Superior temporal gyrus (tissue), 1 donor: Measurements from ENCODE around the gene KRT31.
A peak's percentile ranks its signal among the peaks of the same experiment; 100 is the strongest.
"Not testable (repeated sequence)": the region's sequence is repeated elsewhere in the genome, so short reads cannot be mapped to it uniquely, and the experiment has no call there.

Source experiments
- DNase-seq: peaks from one replicate; pipeline ENCODE4 v3.0.0-alpha.2; 2016; ENCODE audit errors: extremely low spot score

The KRT31 gene

DNA sequence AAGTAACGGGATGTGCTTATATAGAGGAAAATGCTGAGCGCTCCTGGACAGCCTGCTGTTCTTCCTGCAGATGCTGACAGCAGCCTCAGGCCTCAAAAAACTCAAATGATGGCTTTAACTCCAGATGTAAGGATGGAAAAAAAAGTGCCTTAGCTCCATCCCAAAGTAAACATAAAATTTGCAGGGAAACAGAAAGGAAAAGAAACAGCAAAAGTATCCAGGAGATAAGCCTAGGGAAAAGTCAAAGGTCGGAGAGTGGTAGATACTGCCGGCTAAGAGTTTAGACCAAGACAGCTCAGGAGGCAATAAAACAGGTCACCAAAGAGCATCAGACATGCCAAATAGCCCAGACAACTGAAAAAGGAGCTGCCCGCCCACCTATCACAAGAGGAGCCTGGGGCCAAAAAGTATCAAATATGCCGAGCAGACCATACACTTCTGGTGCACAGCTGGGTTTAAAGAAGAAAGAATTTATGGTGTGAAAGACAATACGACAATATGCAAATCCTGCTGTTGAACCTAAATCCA lies 6.9 kb downstream of the KRT31 start:
- DNase-seq, result no peak

DNA sequence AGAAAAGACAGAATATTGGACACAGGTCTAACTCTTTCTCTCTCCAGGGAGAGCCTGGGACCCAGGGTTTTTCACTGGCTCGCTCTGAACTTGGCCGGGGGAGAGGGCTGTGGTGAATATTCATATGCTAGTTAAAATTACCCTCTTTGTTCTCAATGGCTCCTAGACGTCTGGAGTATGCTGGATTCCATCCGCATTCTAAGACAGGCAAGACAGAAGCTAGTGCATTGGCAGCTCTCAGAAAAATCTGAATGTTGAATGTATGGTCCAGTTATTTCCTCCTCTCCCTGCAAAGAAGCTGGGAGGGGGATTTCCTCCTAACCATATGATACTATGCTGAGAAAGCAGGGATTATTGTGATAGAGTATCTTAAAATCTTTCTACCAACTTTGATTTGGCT lies 9.7 kb downstream of the KRT31 start:
- no peak for DNase-seq

DNA sequence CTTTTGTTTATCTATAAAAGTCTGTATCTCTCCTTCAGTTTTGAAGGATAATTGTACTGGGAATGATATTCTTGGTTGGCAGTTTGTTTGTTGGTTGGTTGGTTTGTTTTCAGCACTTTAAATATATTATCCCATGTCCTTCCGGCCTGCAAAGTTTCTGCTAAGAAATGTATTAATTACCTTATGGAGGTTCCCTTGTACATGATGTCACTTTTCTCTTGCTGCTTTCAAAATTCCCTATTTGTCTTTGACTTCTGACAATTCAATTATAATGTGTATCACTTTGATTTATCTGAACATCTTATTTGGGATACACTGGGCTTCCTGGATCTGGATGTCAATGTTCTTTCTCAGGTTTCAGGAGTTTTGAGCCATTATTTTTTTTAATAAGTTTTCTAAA lies 11.2 kb downstream of the KRT31 start:
- no peak for DNase-seq

DNA sequence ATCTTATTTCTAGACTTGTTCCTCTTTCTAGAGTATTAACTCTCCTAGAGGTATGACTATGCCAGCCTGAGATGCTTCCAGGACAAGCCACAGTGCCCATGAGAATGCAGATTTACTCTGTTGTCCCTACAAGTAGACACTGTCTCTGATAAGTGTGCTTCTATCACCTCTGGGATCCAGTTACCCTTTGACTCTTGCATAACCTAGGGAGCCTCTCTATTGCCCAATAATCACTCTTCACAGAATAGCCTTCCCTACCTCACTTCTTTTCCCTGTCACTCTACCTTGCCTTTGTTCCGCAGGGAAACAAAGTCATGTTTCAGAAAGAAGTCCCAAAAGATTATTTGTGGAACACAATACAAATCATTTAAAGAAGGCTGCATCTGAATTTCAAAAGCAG lies 13.7 kb downstream of the KRT31 start:
- no peak for DNase-seq

DNA sequence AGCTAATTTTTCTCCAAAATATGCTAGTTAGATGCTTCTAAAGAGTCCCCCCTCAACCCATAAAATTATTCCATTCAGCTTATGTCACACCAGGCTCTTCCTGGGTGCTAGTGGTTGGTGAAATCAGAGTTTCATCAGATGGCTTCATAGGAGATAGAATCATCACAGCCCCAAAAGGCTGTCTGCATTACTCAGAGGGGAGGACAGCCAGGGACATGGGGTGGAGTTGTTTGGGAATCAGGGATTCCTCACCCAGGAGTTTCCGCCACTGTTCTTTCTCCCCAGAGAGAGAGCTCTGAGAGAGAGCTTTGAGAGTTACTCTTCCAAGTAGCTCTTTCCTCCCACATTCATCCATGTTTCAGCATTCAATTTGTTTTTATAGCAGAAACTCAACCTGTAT lies 15.0 kb downstream of the KRT31 start:
- no peak for DNase-seq

DNA sequence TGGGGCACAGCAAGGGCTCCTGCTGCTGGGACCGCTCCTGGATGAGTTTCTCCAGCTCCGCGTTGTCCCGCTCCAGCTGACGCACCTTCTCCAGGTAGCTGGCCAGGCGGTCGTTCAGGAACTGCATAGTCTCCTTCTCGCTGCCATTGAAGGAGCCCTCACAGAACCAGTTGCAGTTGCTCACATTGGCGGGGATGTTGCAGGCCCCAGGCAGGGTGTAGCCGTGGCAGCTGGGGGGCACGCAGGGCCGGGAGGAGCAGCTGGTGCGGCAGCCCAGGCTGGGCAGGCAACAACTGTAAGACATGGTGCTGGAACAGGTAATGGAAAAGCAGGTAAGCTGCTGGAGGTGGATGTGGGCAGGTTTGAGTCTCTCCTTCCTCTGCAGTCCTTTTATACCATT lies 15.5 kb downstream of the KRT31 start, which contains the start of gene KRT34:
KRT34 (minus strand) TSS at position 364 of the 400 bp plus-strand sequence; CDS start at position 304, 60 bp downstream.
- DNase-seq, result not testable (repeated sequence)

DNA sequence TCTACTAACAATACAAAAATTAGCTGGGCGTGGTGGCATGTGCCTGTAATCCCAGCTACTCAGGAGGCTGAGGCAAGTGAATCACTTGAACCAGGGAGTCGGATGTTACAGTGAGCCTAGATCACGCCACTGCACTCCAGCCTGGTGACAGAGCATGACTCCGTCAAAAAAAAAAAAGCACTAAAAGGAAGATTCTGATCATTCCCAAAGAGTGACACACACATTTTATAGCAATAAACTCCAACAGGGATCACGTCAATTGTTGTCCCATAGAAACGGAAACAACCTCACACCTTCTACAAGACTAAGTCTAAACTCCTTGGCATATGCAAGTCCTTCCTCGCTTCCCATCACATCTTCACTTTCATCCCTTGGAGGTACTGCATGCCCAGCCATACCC lies 17.3 kb downstream of the KRT31 start:
- not testable (repeated sequence) for DNase-seq

DNA sequence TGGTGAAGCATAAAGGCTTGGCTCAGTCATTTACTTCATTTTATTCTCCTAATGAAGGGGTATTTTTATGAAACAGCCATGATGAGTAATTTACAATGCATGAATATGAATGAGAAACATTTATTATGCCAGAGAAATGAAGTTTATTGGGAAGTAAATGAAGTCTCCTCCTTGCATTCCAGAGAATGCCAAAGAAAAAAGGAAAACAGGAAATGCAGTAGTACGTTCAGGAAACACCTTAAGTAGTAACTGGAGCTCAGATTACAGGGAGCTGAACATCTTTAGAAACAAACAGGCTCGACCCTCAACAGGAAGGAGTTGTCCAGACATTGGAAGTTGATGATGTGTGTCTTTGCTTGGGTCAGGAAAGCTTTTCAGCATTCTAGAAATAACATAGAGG lies 19.9 kb downstream of the KRT31 start:
- DNase-seq, result no peak

DNA sequence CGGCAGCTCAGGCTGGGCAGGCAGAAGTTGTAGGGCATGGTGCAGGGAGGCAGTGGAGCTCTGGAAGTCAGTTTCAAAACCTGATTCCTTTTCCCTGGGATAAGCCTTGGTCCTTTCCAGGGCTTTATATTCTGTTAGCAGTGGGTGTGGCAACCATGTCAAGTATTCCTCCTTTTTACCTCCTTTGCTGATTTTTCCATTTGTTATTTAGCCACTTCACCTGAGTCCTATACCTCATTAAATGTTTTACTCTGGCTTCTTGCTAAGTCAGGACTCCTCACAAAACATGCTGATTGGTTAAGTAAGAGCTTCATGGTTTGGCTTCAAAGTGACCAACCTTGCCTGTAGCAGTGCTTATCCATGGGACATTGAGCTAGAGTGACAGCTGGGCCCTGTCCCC lies 27.7 kb downstream of the KRT31 start, which contains the start of gene KRT33B:
KRT33B (minus strand) TSS at position 101 of the 400 bp plus-strand sequence; CDS start at position 38, 63 bp downstream.
- DNase-seq, result no peak

DNA sequence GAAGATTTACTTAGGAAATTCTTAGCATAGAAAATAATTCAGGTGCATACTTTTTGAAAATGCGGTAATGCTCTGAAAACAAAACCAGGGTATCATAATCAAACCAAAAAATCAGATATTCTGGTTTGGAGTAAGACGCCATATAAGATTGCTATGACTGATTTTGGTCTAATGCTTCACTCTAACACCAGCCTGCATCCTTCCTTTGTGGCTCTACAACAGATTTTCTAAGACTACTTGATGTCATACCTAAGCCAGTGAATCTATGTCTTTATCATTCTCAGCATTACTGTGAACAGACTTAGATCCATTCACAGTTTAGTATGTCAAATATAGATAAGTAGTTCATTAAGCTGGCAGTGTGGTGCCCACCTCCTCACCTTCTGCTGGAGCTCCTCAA lies 28.4 kb downstream of the KRT31 start:
- no peak for DNase-seq

DNA sequence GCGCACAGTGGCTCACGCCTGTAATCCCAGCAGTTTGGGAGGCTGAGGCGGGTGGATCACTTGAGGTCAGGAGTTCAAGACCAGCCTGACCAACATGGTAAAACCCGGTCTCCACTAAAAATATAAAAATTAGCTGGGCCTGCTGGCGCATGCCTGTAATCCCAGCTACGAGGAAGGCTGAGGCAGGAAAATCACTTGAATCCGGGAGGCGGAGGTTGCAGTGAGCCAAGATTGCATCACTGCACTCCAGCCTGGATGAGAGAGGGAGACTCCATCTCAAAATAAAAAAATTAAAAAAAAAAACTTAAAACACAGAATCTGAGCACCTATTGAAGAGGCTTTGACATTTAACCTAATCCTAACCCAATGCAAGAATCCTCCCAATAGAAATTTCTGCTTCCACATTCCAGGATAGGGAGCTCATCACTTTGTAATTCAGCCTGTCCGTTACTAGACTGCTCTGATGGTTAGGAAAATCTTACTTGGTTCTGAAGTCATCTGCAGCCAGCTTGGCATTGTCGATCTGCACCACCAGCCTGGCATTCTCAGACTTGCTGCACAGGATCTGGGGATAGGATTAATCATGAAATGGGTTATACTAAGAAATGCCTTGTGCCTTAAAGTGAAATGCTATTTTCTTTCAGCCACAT lies 29.9 kb downstream of the KRT31 start:
- DNase-seq, result no peak

DNA sequence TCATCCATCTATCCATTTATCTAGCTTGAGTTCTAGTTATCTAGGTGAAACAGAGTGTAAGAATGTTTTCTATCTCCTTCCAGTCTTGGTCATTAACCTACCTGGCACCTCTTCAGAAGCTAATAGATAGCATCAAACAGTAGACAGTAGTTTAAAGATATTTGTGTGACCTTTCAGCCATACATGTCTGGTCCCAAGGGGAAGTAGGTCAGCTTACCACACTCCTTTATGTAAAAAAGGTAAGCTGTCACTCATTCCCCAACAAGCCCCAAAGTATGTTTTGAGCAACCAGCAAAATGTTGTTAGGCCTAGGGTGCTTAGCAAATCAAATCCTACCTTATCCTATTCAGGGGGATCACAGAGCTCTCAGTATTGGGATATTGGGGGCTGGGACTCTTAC lies 31.3 kb downstream of the KRT31 start:
- no peak for DNase-seq

DNA sequence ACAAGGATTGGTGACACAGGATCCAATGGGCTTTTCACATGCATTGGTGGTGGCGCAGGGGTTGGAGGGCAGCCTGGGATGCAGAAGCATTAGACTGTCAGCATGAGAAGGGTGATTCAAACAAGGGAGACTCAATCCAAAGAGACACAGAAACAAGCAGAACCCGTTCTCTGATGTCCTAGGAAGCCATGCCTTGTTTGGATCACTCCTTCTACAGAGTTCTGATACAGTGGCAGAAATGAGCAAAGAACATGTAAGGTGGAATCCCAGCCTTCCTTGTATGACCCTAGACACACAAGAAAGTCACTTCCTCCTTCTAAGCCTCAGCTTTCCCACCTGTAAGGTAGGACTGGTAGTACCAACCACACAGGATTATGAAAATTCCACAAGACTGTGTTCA lies 33.5 kb downstream of the KRT31 start:
- no peak for DNase-seq

DNA sequence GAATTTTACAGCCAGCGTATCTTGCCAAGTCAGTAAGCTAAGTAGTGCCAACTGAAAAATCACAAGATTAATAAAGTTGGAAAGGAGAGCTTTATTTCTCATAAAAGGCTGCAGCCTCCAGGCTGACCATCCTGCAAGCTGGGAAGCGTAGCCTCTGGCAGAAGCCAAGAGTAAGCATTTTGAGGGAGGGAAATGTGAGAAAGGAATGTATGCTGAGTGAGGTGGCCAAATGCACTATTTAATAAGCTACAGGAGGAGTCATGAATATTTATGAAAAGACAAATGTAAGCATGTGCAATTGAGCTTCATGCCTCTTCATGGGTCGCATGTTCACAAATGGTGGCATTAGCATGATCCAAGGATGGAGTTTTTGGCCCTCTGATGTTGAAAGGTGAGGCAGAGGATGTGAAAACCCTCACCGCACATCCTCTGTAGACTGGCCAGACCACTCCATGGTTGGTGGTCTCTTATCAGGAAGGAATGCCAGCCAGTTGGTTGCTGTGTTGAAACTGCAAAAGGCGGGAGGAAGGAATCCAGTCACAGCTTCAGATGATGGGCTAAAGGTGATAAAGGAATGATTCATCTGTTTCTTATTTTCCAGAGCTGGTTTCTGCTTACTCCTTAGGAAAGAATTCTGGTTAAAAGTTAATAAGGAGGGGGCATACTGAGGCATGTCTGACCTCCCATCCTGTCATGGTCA lies 37.0 kb downstream of the KRT31 start:
- no peak for DNase-seq

DNA sequence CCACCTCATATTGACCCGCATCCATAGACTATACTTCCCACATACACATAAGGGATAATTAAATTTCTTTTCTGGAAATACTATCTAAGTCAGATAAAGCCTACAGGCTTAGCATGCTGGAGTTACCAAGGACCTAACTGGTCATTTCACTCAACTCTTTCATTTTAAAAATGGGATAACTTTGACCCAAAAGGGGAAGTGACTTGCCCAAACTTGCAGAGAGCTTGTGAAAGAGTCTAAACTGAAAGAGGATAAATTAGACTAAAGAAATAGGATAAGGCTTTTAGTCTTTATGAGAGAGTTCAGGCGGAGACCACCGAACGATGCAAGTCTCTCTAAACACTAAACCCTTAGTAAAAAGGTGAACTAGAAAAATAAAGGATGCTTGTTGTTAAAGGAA lies 42.9 kb downstream of the KRT31 start:
- no peak for DNase-seq

DNA sequence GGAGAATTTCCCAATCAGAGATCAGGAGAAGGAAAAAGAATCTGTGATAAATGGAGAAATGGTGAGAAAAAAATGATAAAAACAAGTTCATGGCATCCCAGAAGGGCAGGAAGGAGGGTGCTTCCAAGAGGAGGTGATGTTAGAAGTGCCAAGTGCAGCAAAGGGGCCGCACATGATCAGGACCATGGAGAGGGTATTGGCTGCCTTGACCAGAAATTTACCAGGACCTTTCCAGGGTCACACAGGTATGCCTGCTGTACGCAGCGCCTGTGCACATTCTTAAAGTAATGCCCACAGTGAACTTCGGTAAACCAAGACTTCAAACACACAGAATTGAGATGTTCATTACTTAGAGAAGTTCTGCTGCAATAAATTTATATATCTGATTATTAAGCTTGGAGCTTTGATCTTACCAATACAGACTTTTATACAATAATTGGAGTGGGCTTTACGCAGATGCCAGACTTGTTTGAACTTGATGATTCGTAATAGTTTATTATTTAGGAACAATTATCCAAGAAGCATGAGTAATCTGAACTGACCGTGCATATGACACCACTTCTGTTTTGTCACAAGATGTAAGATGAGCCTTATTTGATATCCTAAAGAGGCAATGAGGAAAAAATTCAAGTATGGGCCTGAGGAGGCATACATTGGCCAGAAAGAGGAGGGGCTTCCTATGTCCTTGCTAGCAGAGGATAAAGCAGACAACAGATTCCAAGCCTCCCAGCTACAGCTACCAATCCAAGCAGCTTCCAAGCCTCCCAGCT lies 44.6 kb downstream of the KRT31 start:
- no peak for DNase-seq

DNA sequence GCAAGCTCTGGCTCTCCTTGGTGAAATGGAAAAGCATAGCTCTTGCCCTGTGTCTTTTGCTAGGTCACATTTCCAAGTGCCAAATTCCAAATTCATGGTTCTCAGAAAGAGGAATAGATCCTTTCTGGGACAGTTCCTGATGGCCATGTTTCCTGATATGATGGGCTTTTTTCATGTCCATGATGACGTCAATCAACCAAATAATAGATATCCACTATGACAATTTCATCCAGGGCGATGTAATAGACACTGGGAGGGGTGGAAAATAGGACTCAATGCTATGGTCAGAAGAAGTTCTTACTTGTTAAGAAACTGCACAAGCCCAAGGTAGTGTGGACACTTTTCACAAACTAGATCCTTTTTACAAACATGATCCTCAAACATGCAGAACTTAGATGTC lies 46.2 kb downstream of the KRT31 start:
- DNase-seq, result no peak

DNA sequence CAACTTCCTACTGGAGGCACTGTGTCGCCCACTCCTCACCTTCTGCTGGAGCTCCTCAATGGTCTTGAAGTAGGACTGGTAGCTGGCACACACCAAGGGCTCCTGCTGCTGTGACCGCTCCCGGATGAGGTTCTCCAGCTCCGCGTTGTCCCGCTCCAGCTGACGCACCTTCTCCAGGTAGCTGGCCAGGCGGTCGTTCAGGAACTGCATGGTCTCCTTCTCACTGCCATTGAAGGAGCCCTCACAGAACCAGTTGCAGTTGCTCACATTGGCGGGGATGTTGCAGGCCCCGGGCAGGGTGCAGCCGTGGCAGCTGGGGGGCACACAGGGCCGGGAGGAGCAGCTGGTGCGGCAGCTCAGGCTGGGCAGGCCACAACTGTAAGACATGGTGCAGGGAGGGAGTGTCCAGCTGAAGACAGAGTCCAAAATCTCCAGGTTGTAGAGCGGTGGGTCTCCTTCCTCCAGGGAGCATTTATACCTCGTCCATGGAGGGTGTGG lies 47.0 kb downstream of the KRT31 start, which contains the start of gene KRT33A:
KRT33A (minus strand) TSS at position 448 of the 498 bp plus-strand sequence; CDS start at position 387, 61 bp downstream.
- DNase-seq, result not testable (repeated sequence)

DNA sequence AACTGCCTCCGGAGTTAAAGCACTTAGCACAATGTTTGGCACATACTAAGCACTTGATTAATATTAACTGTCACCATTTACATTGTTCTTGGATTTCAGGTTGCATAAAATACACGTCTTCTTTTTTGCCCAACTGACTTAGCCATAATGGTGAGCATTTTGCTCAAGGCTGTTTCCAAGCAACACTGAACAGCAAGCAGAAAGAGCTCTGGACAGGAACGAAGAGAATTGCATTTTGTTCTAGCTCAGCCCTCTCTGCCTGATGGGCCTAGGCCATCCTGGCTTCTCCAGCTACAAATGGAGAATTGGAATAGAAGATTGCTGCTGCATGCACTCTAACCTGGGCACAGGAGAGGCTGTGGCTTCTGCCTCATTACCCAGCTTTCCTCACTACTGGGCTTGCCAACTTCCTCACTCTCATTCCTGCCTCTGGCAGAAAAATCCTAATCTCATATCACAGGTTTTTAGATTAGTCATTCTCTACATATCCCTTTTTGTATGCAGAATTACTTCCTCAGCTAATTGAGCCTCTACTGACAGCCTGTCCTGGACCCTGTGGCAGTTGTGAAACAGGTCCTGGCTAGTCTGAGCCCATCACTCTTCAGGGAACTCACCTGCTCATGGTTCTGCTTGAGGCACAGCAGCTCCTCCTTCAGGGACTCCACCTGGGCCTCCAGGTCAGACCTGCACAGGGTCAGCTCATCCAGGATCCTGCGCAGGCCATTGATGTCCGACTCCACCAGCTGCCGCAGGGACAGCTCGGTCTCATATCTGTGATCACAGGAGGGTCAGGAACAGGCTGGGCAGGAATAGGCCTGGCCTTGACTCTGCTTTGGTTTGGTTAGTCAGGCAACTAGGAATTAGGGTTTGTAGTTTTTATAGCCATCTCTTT lies 49.3 kb downstream of the KRT31 start:
- DNase-seq, result peak; percentile 11

DNA sequence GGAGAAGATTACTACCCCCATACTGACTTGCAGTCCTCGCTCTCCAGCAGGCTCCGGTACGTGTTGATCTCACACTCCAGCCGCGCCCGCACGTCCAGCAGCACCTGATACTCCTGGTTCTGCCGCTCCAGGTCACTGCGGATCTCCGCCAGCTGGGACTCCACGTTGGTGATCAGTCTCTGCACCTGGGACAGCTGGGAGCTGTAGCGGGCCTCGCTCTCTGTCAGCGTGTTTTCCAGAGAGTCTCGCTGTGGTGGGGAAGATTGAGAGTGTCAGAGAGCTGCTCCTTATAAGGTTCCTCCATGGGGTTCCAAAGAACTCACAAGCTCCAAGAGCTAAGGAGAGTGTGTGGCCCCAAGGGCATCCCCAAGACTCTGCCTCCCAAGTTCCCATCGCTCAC lies 51.0 kb downstream of the KRT31 start:
- not testable (repeated sequence) for DNase-seq

DNA sequence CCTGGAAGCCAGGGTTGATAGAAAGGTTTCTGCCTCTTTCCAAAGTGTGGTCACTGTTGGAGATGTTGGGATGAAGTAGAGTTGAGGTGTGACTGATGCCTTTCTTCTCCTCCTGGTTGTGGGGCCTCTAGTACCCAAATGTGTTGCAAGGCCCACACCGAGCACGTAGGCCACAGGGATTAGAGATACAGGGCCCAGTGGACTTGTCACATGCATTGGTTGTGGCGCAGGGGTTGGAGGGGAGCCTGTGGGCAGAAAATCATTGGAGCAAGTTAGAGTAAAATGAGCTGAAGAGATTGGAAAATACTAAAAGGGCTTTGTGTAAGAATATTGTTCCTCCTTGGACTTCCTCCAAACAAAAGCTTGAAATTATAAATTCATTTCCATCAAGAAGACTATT lies 51.4 kb downstream of the KRT31 start:
- no peak for DNase-seq
